VCaP (cell line): ENCODE measurements around the gene MAZ.
"Not testable (repeated sequence)": the region's sequence is repeated elsewhere in the genome, so short reads cannot be mapped to it uniquely, and the experiment has no call there.

Experiments
- H3K27ac ChIP-seq: fragments of 450-650 bp; 2 replicates; pipeline ENCODE4 v1.5.1; 2017
- CTCF ChIP-seq: fragments of 450-650 bp; conservative IDR thresholded peaks from 2 replicates; pipeline ENCODE4 v1.5.1; 2017; ENCODE audit warnings: mild to moderate bottlenecking, moderate library complexity

Gene MAZ

GRCh38 chr16:29806099-29806579 is at the start of gene MAZ:
Gene MAZ, plus strand, starts transcription at chr16:29806529. Its CDS starts 173 bp downstream, at chr16:29806702.
- H3K27ac ChIP-seq = peak within 1 kb of the TSS; percentile 92
- no peak for TF ChIP-seq CTCF

GRCh38 chr16:29756654-29757053 is 49.7 kb upstream of the MAZ start:
- no peak overlapping the region for H3K27ac ChIP-seq
- no peak for TF ChIP-seq CTCF

- not testable (repeated sequence) for H3K27ac ChIP-seq
Measured at GRCh38 chr16:29757086-29757485, 49.2 kb upstream of the MAZ start.

GRCh38 chr16:29757950-29758466 is 48.3 kb upstream of the MAZ start:
- TF ChIP-seq CTCF = no peak
- no peak overlapping the region for H3K27ac ChIP-seq

- TF ChIP-seq CTCF = no peak
- no peak overlapping the region for H3K27ac ChIP-seq
Measured at GRCh38 chr16:29760567-29761279, 45.6 kb upstream of the MAZ start.

GRCh38 chr16:29761280-29761651 is 45.1 kb upstream of the MAZ start:
- H3K27ac ChIP-seq = not testable (repeated sequence)

- H3K27ac ChIP-seq = no peak overlapping the region
- no peak for TF ChIP-seq CTCF
Measured at GRCh38 chr16:29761882-29762281, 44.4 kb upstream of the MAZ start.

GRCh38 chr16:29763326-29763725 is 43.0 kb upstream of the MAZ start:
- H3K27ac ChIP-seq = peak overlapping the region; percentile 93; the same call in 1 of the 2 replicates
- TF ChIP-seq CTCF = no peak
